ENCODE measurements around the gene CCM2L.

- no peak for TF ChIP-seq CTCF (IDR thresholded peaks at IDR 0.05)
- no peak for TF ChIP-seq ZFX (IDR thresholded peaks at IDR 0.05; ENCODE audit: borderline replicate concordance)
Observed at GRCh38 chr20:32064667-32065066, 54.4 kb downstream of the CCM2L start.
